ENCODE data around the gene DAB1.
"Not testable (repeated sequence)": the region's sequence is repeated elsewhere in the genome, so short reads cannot be mapped to it uniquely, and the experiment has no call there.

DNA sequence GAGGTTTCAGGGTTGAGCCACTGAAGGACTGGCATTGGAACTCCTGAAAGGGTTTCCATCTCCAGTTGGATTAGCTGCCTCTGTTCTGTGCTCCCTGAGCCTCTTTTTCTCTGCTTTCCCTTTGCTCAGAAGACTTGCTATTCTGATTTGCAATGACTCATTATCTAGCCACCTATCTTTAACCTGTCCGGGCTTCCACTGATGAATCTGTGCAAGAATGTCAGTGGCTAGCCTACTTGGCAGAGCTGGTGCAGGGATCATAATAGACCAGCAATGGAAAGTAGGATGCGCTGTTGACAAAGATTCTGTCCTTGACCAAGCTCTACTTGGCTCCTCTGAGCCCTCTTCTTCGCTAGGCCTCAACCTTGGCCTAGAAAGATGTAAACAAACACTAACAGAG is 336.2 kb downstream of the DAB1 start:
- TF ChIP-seq, protein P1, sequence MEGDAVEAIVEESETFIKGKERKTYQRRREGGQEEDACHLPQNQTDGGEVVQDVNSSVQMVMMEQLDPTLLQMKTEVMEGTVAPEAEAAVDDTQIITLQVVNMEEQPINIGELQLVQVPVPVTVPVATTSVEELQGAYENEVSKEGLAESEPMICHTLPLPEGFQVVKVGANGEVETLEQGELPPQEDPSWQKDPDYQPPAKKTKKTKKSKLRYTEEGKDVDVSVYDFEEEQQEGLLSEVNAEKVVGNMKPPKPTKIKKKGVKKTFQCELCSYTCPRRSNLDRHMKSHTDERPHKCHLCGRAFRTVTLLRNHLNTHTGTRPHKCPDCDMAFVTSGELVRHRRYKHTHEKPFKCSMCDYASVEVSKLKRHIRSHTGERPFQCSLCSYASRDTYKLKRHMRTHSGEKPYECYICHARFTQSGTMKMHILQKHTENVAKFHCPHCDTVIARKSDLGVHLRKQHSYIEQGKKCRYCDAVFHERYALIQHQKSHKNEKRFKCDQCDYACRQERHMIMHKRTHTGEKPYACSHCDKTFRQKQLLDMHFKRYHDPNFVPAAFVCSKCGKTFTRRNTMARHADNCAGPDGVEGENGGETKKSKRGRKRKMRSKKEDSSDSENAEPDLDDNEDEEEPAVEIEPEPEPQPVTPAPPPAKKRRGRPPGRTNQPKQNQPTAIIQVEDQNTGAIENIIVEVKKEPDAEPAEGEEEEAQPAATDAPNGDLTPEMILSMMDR (IDR thresholded peaks at IDR 0.05): not testable (repeated sequence)
- not testable (repeated sequence) for TF ChIP-seq POLR2A (IDR thresholded peaks at IDR 0.05)
